ENCODE results near the gene KCNA3.

The KCNA3 gene

GRCh38 chr1:110674337-110675059 is at the start of gene KCNA3:
Gene KCNA3 (minus strand): TSS chr1:110674940. CDS start chr1:110674809, 131 bp downstream.
- DNase-seq = no peak

- DNase-seq = no peak
Measured at GRCh38 chr1:110722807-110723206, 48.1 kb upstream of the KCNA3 start.

- DNase-seq = no peak
Measured at GRCh38 chr1:110719908-110720307, 45.2 kb upstream of the KCNA3 start.

- no peak for DNase-seq
Measured at GRCh38 chr1:110718452-110718851, 43.7 kb upstream of the KCNA3 start.

GRCh38 chr1:110717179-110717578 is 42.4 kb upstream of the KCNA3 start:
- no peak for DNase-seq

GRCh38 chr1:110714374-110714995 is 39.7 kb upstream of the KCNA3 start:
- DNase-seq = no peak

GRCh38 chr1:110713221-110713620 is 38.5 kb upstream of the KCNA3 start:
- no peak for DNase-seq

GRCh38 chr1:110710314-110710713 is 35.6 kb upstream of the KCNA3 start:
- no peak for DNase-seq

GRCh38 chr1:110708974-110709440 is 34.3 kb upstream of the KCNA3 start:
- no peak for DNase-seq

GRCh38 chr1:110707232-110707631 is 32.5 kb upstream of the KCNA3 start:
- no peak for DNase-seq

- DNase-seq = no peak
Measured at GRCh38 chr1:110706621-110707020, 31.9 kb upstream of the KCNA3 start.

- DNase-seq = no peak
Measured at GRCh38 chr1:110702260-110702659, 27.5 kb upstream of the KCNA3 start.

- DNase-seq = no peak
Measured at GRCh38 chr1:110700767-110701166, 26.0 kb upstream of the KCNA3 start.

GRCh38 chr1:110697606-110698005 is 22.9 kb upstream of the KCNA3 start:
- DNase-seq = no peak

GRCh38 chr1:110696818-110697217 is 22.1 kb upstream of the KCNA3 start:
- no peak for DNase-seq

GRCh38 chr1:110690709-110691365 is 16.1 kb upstream of the KCNA3 start:
- DNase-seq = no peak

- DNase-seq = no peak
Measured at GRCh38 chr1:110689868-110690267, 15.1 kb upstream of the KCNA3 start.

GRCh38 chr1:110688514-110688913 is 13.8 kb upstream of the KCNA3 start:
- no peak for DNase-seq

GRCh38 chr1:110687250-110687649 is 12.5 kb upstream of the KCNA3 start:
- no peak for DNase-seq

GRCh38 chr1:110686188-110686587 is 11.4 kb upstream of the KCNA3 start:
- DNase-seq = no peak

- DNase-seq = no peak
Measured at GRCh38 chr1:110684491-110684890, 9.8 kb upstream of the KCNA3 start.

- DNase-seq = no peak
Measured at GRCh38 chr1:110682898-110683297, 8.2 kb upstream of the KCNA3 start.

GRCh38 chr1:110680036-110680735 is 5.4 kb upstream of the KCNA3 start:
- DNase-seq = no peak

Data from SHP77 (cell line).